ENCODE results near the gene NUDT13. TPM values are rescaled to one million over a fixed set of nuclear protein-coding genes. Genes with fewer than 3 reads are reported as not detected.

Gene NUDT13
- 2.6 to 3.0 TPM (median 2.9 TPM) in 5 replicates for total RNA-seq (2022; extraction: Qiagen RNA extraction)

GRCh38 chr10:73110345-73110849 is at the start of gene NUDT13:
Gene NUDT13, plus strand, starts transcription at chr10:73110455. Its CDS starts 3,911 bp downstream, at chr10:73114366.

GRCh38 chr10:73096449-73097304 is 13.6 kb upstream of the NUDT13 start, which contains the start of gene P4HA1:
Gene P4HA1, minus strand, starts transcription at chr10:73096866. Its CDS starts 21,983 bp downstream, at chr10:73074883.

DNA sequence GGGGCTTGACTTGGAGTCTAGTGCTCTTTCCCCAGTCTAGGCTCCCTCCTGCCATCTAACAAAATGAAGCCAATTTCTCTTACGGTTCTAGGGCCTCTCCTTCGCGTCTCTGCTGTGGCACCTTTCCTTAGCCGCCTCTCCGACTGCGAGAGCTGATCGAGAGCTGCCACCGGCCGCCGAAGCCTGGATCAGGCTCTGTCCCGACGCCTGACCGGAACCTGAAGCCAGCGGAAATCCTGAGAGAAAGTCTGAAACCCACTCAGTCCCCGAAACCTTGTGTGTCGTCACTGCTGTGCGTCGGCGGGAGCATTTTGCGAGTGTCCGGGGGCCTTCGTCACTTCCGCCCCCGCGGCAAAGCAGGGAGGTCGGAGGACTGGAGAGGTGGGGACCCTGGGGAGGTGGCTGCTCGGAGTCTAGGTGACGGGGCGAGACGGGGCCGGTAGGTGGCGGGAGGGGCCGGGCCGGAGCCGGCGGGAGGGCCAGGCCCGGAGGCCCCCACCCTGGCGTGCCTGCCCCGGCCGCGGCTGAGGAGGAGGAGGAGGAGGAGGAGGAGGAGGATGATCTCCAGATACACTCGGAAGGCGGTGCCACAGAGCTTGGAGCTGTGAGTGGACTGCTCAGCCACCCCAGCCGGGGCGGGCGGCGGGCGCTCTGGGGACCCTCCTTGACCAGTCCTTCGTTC is 57.7 kb downstream of the NUDT13 start, which contains the start of the genes ECD and FAM149B1:
ECD (minus strand) TSS at position 226 of the 682 bp plus-strand sequence. CDS start 4,071 bp downstream, outside the sequence.
FAM149B1 (plus strand) TSS at position 337 of the 682 bp plus-strand sequence; CDS start at position 558, 221 bp downstream.

Other genes starting within 250 kb of the NUDT13 start
- gene OIT3, start 216.7 kb upstream of the NUDT13 start, total RNA-seq (2022; extraction: Qiagen RNA extraction) = 0.02 to 0.06 TPM (median 0.05 TPM) in 3 of 5 replicates, not detected in the others
- not detected in 5 replicates for gene PLA2G12B, start 155.6 kb upstream of the NUDT13 start, total RNA-seq (2022; extraction: Qiagen RNA extraction)
- 17.0 to 29.3 TPM (median 20.6 TPM) in 5 replicates for gene P4HA1, start 13.6 kb upstream of the NUDT13 start, total RNA-seq (2022; extraction: Qiagen RNA extraction)
- 23.3 to 33.0 TPM (median 24.8 TPM) in 5 replicates for gene ECD, start 57.6 kb downstream of the NUDT13 start, total RNA-seq (2022; extraction: Qiagen RNA extraction)
- gene FAM149B1, start 57.7 kb downstream of the NUDT13 start, total RNA-seq (2022; extraction: Qiagen RNA extraction) = 6.7 to 8.2 TPM (median 7.4 TPM) in 5 replicates
- 46.8 to 52.1 TPM (median 49.8 TPM) in 5 replicates for gene DNAJC9, start 136.8 kb downstream of the NUDT13 start, total RNA-seq (2022; extraction: Qiagen RNA extraction)
- 120 to 187 TPM (median 177 TPM) in 5 replicates for gene MRPS16, start 142.2 kb downstream of the NUDT13 start, total RNA-seq (2022; extraction: Qiagen RNA extraction)
- 0.17 to 0.31 TPM (median 0.22 TPM) in 5 replicates for gene CFAP70, start 248.4 kb downstream of the NUDT13 start, total RNA-seq (2022; extraction: Qiagen RNA extraction)

Data from A549 treated with AZD2906 at 1 μM for 4 hours (cell line).